Ovary (tissue), 9 donors: ENCODE measurements around the gene PDZD4. TPM values are rescaled to one million over a fixed set of nuclear protein-coding genes. Genes with fewer than 3 reads are reported as not detected.

Experiments
- DNase-seq, 5 donors: peaks; one replicate each; pipeline ENCODE4 v3.0.0-alpha.2; 2019 to 2020
- H3K27ac ChIP-seq, 2 donors: fragments of 200-600 bp; one replicate each; pipeline versions ENCODE4 v1.5.1 to v1.8.0; 2019 to 2022
- H3K27me3 ChIP-seq: fragments of 200-600 bp; one replicate; pipeline ENCODE4 v1.8.0; 2022
- H3K36me3 ChIP-seq: fragments of 200-600 bp; sonication (generic); one replicate; pipeline ENCODE4 v1.5.1; 2019
- H3K4me1 ChIP-seq: one replicate; pipeline ENCODE4 v1.8.1; 2013; ENCODE audit warnings: mild to moderate bottlenecking, moderate library complexity; ENCODE audit not compliant: insufficient read depth
- H3K4me3 ChIP-seq: fragments of 200-600 bp; sonication (generic); one replicate; pipeline ENCODE4 v1.5.1; 2017
- H3K9me3 ChIP-seq, 2 donors: fragments of 200-600 bp in 1 of 2; sonication (generic) in 1 of 2; one replicate each; pipeline versions ENCODE4 v1.5.1 to v1.8.1; 2013 to 2019; ENCODE audit warnings: mild to moderate bottlenecking in 1 of 2, moderate library complexity in 1 of 2
- EP300 ChIP-seq: sonication (generic); formaldehyde crosslinking; IDR thresholded peaks from one replicate; pipeline ENCODE4 v1.6.1; 2017; ENCODE audit warnings: antibody characterized with exemption
- POLR2A ChIP-seq: fragments of 450-650 bp; IDR thresholded peaks from one replicate; pipeline ENCODE4 v1.6.1; 2017; ENCODE audit warnings: antibody characterized with exemption, mild to moderate bottlenecking, moderate library complexity
- WGBS, 3 donors: extraction: QIAGEN DNeasy Blood & Tissue Kit in 1 of 3; methylation state at CpG; one replicate each; pipeline versions ENCODE4 v1.1.5 to v1.1.7; 2013 to 2017; 5-methylcytosine and 5-hydroxymethylcytosine counted together
- intact Hi-C, 4 donors: fragments of 100-400 bp; cut with DNase I; formaldehyde crosslinking; loops; one replicate each; pipeline versions ENCODE4 v1.11.0 to v1.15.1; 2022 to 2023
- polyA plus RNA-seq, 2 donors: library from polyadenylated mRNA; stranded (reverse); fragments of 200-250 nt in 1 of 2; fragments of 350-450 nt in 1 of 2; fragmentation: Illumina TruSeq in 1 of 2; extraction: RNeasy Lipid Tissue Mini Kit (QIAGEN cat#74804) in 1 of 2; gene quantifications; one replicate each; pipeline ENCODE4 v1.2.3, GENCODE V29; 2013 to 2014
- total RNA-seq, 7 donors: library from RNA; depleted of rRNA in 2 of 7; stranded (reverse); fragments of >200 nt in 2 of 7; fragmentation: NEBNext Ultra II Directional in 3 of 7; extraction: Animal tissue kit (Norgen Biotek cat#: 25700) in 3 of 7; gene quantifications; one replicate each; pipeline versions ENCODE4 v1.1.0 to v1.2.4, GENCODE V29; 2016 to 2023
- TF ChIP-seq, protein P1 (sequence below), 3 donors: fragments of 450-650 bp in 2 of 3; fragments of 200-600 bp in 1 of 3; IDR thresholded peaks; one replicate each; pipeline versions ENCODE4 v1.5.1 to v1.8.0; 2016 to 2022; ENCODE audit warnings: antibody characterized with exemption in 3 of 3, mild to moderate bottlenecking in 1 of 3
- donor health status: DM: no; HTN: no; CAD: no; lungs with moderate emphysema.
- donor health status: DM: no; HTN: no; CAD: no.
- donor health status: Bipolar disorder and iron deficiency.
- donor health status: DM: yes; HTN: yes; CAD: no.
- donor health status: DM: no; HTN: no; CAD: no.
- donor health status: DM: yes; HTN: yes; CAD: no.

The PDZD4 gene
- total and polyA plus RNA-seq, 9 donors: 0.73 to 8.6 (median 2.2) TPM

DNA sequence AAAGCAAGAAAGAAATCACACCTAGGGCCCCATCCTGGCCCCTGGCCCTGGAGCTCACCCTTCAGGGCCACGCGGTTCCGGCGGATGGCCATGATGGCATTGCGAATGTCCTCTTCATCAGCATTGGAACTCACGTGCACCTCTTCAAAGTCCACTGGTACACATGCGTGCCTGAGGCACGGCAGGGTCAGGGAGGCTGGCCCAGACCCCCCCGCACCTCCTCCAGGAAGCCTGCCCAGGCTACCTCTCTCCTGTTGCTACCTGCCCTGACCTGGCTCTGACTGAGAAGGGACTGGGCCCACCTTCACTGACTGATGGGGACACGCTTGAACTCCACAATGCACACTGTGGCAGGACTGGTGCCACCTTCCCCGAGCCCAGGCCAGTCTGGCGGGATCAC is 40.7 kb downstream of the PDZD4 start:
- H3K27me3 ChIP-seq: no peaks in the 10 kb centered on the region
- H3K36me3 ChIP-seq: no peaks in the 10 kb centered on the region
- TF ChIP-seq, protein P1, sequence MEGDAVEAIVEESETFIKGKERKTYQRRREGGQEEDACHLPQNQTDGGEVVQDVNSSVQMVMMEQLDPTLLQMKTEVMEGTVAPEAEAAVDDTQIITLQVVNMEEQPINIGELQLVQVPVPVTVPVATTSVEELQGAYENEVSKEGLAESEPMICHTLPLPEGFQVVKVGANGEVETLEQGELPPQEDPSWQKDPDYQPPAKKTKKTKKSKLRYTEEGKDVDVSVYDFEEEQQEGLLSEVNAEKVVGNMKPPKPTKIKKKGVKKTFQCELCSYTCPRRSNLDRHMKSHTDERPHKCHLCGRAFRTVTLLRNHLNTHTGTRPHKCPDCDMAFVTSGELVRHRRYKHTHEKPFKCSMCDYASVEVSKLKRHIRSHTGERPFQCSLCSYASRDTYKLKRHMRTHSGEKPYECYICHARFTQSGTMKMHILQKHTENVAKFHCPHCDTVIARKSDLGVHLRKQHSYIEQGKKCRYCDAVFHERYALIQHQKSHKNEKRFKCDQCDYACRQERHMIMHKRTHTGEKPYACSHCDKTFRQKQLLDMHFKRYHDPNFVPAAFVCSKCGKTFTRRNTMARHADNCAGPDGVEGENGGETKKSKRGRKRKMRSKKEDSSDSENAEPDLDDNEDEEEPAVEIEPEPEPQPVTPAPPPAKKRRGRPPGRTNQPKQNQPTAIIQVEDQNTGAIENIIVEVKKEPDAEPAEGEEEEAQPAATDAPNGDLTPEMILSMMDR (IDR thresholded peaks at IDR 0.05): no peak
- no peak for TF ChIP-seq EP300
- no peak for TF ChIP-seq POLR2A
- intact Hi-C loops: loop anchor here in 1 of 4 donors (10.0 kb wide), 1 partner anchor 275 kb away; no protein-coding TSS in a partner anchor
- 82 to 95% (median 94%) methylated on average over 12 of the region's 12 CpGs for WGBS, 3 donors
- no peak overlapping the region for H3K4me3 ChIP-seq
- no peaks in the 10 kb centered on the region for H3K9me3 ChIP-seq
- no peak for DNase-seq
- no peak overlapping the region for H3K27ac ChIP-seq
- peaks cover 5% of the 10 kb centered on the region for H3K4me1 ChIP-seq

DNA sequence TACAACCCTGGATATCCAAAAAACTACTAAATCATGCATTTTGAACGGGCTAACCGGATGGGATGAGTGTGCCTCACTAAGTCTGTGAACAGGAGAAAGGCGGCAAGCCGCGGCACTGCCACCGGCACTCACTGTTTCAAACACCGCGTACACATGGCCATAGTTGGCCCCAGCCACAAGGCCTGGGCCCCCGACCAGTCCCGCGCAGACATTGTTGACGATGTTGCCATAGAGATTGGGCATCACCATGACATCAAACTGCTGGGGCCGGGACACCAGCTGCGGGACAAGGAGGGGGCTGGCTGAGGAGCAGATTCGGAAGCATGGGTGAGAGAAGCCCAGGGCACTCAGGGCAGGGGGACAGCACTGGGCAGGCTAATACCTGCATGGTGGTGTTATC is 43.7 kb downstream of the PDZD4 start:
- 84 to 88% (median 85%) methylated on average over 15 of the region's 15 CpGs for WGBS, 3 donors
- no peak for DNase-seq
- H3K4me1 ChIP-seq: no peaks in the 10 kb centered on the region
- TF ChIP-seq, protein P1 (IDR thresholded peaks at IDR 0.05): no peak
- no peak for TF ChIP-seq POLR2A
- no peak for TF ChIP-seq EP300
- H3K36me3 ChIP-seq: no peaks in the 10 kb centered on the region
- no peak overlapping the region for H3K27ac ChIP-seq
- H3K9me3 ChIP-seq: no peaks in the 10 kb centered on the region
- intact Hi-C loops: no loop called here
- no peaks in the 10 kb centered on the region for H3K27me3 ChIP-seq
- H3K4me3 ChIP-seq: no peak overlapping the region

DNA sequence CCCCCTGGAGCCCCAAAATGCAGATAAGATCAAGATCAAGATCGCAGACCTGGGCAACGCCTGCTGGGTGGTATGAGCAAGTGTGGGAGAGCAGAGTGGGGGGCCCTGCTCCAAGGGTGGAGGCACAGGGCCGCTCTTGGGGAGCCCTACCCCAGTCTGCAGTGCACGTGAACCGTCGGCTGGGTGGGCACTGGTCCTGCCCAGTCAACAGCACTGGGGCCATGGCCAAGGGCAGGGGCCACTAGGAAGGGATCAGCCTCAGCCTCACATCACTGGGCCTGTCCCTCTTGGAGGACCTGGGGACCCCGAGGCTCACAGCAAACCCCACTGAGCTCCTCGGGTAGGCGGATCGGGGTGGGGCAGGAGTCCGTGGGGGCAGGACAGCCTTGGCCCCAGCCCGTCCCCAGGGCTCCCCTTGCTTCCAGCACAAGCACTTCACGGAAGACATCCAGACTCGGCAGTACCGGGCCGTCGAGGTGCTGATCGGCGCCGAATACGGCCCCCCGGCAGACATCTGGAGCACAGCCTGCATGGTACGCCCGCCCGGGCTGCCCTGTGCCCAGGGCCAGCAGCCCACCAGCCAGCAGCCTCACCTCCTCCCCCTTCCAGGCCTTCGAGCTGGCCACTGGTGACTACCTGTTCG is 45.9 kb downstream of the PDZD4 start:
- H3K9me3 ChIP-seq: no peaks in the 10 kb centered on the region

DNA sequence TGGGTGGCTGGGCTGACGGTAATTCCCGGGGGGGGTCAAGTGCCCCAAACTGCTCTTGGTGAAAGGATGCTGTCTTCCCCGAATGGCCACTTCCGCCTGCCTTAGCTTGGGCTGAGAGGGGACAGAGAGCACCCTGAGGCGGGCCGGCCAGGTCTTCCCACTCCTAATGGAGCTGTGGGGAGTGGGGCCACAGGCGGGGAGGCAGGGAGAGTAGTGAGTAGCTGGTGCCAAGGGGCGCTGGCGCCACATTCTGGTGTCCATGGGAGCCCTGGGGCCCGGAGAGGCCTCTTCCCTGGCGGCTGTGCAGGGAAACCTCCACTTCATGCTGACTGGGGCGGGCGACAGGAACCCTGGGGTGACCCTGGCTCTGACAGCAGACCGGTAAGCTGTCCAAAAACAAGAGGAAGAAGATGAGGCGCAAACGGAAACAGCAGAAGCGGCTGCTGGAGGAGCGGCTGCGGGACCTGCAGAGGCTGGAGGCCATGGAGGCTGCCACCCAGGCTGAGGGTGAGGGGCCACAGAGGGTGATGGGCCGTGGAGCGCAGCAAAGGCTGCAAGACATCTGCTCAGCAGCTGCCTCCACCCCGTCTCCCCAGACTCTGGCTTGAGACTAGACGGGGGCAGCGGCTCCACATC is 46.8 kb downstream of the PDZD4 start:
- Histone ChIP-seq H3K27ac (no peak overlapping the region), H3K4me1 (no peaks in the 10 kb centered on the region), H3K9me3 (no peaks in the 10 kb centered on the region), H3K36me3 (no peaks in the 10 kb centered on the region), H3K4me3 (no peak overlapping the region), H3K27me3 (no peaks in the 10 kb centered on the region)
- no peak for TF ChIP-seq POLR2A
- TF ChIP-seq EP300: no peak
- TF ChIP-seq, protein P1 (IDR thresholded peaks at IDR 0.05): no peak
- 74 to 80% (median 80%) methylated on average over 24 of the region's 24 CpGs for WGBS, 3 donors
- DNase-seq: no peak
- intact Hi-C loops: no loop called here

More for the DNA sequence above, 45.9 kb downstream of the PDZD4 start:
- no peaks in the 10 kb centered on the region for H3K4me1 ChIP-seq
- no peaks in the 10 kb centered on the region for H3K36me3 ChIP-seq
- no peaks in the 10 kb centered on the region for H3K27me3 ChIP-seq
- H3K27ac ChIP-seq: no peak overlapping the region
- TF ChIP-seq, protein P1 (IDR thresholded peaks at IDR 0.05): no peak
- TF ChIP-seq EP300 (no peak), POLR2A (no peak)
- no peak overlapping the region for H3K4me3 ChIP-seq
- 85 to 90% (median 86%) methylated on average over 24 to 27 of the region's 27 CpGs for WGBS, 3 donors
- no peak for DNase-seq
- intact Hi-C loops: no loop called here
